GM19328 (cell line): ENCODE measurements around the gene C1R.
"Not testable (repeated sequence)": the region's sequence is repeated elsewhere in the genome, so short reads cannot be mapped to it uniquely, and the experiment has no call there.

ENCODE experiments used
- ATAC-seq: cut with Tn5 transposase; IDR thresholded peaks from one replicate; pipeline ENCODE4 v1.9.1; 2021; ENCODE audit warnings: mild to moderate bottlenecking, moderate library complexity; ENCODE audit not compliant: unreplicated experiment

C1R gene

DNA sequence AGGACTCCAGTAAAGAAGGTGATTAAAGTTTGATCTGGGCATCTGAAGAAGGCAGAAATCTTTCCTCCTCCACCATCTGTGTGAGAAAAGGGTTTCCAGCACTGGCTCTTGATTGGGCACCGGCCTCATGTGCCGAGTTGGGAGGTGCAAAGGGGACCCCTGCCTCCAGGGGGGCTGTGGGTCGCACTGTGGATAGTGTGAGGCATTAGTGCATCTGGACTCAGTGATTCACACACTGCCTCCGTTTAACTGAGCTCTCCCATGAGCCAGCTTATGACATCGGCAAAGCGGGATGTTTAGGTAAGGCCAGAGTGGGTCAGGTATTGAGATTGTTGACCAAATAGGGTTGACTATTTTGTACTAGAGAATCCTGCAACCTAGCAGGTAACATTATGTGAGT lies 22.9 kb downstream of the C1R start:
- no peak for ATAC-seq

- no peak for ATAC-seq
Measured at GRCh38 chr12:7068994-7069346, 23.3 kb downstream of the C1R start.

GRCh38 chr12:7068240-7068993 lies 23.8 kb downstream of the C1R start:
- ATAC-seq, result no peak

- ATAC-seq, result no peak
Measured at GRCh38 chr12:7067096-7067495, 25.1 kb downstream of the C1R start.

DNA sequence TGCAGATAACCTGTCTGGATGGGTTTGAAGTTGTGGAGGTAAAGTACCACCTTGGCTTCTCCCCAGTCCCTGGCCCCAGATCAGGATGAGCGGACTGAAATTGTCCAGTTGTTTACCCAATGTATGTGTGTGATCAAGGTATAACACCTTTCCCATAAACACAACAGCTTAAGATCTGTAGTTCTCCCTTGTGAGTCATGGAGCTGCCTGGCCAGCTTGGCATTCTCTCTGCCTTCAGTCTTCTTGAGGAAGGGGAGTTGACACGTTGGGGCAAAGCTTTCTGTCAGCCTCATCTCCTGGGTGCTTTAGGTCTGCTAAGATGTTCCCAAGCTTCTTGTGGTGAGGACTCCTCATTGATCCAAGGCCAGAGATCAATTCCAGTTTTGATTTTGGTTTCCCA lies 25.6 kb downstream of the C1R start:
- ATAC-seq, result no peak

DNA sequence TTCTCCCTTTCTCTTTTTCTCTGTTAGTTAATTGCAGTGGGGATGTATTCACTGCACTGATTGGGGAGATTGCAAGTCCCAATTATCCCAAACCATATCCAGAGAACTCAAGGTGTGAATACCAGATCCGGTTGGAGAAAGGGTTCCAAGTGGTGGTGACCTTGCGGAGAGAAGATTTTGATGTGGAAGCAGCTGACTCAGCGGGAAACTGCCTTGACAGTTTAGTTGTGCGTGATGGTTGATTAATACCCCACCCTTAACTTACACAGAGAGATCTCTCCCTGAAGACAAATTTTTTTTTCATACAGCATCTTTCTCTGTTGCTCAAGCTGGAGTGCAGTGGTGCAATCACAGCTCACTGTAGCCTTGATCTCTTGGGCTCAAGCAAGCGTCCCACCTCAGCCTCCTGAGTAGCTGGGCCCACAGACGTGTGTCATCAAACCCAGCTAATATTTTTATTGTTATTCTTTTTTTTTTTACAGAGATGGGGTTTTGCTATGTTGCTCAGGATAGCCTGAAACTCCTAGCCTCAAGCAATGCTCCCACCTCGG lies 27.1 kb downstream of the C1R start:
- no peak for ATAC-seq

DNA sequence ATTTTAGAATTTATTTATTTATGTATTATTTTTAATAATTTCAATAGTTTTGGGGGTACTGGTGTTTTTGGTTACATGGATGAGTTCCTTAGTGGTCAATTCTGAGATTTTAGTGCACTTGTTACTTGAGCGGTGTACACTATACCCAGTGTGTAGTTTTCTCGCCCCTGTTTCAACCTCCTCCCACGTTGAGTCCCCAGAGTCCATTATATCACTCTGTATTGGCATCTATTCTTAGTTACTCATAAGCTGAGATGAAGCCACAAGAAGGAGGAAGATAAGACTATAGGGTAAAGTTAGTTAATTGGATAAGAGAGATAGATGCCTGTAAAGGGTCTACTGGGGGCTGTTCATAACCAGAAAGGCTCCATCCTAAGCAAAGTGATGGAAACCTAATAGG lies 27.7 kb downstream of the C1R start:
- ATAC-seq, result no peak

DNA sequence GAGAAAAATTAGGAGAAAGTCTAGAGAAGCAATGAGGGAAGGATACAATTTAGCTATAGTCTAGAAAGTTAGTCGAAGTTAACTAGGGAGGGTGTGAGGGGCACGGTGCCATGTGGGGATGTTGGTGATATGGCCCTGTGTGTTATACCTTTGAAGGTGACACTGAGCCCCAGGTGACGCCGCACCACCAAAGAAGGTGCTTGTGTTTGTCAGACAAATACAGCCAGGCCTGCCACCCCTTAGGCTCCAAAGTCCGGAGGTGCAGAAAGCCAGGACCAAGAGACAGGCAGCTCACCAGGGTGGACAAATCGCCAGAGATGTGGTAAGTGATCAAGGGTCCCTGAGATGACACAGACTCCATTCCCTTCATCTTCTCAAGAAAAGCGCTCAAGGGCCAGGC lies 30.6 kb downstream of the C1R start:
- no peak for ATAC-seq

GRCh38 chr12:7061138-7061537 lies 31.1 kb downstream of the C1R start:
- no peak for ATAC-seq

DNA sequence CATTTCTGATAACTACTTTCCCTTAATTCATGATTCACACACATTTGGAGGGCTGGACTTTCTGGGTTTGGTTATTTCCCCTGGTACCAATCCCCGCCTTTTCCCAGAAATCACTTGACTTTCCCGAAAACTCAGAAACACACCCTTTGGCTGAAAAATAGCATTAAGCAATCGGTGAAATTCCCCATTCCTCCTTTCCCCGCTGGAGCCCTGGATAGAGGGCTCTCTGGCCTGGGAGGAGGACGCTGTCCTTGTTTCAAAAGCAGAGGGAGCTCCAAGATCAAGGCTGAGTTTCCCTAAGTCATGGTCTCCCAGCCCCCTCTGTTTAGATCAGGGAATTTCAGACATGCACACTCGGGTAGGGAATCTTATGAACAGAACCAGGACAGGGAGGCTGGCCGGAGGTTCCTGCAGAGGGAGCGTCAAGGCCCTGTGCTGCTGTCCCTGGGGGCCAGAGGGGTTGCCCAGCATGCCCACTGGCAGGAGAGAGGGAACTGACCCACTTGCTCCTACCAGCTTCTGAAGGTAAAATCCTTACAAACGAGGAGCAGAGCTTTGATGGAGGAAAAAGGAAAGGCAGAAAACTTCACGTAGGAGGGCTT lies 31.8 kb downstream of the C1R start, which contains the start of gene C1S:
Gene C1S (plus strand): TSS at position 366 of the 602 bp plus-strand sequence. CDS start 1,195 bp downstream, outside the sequence.
- no peak for ATAC-seq

GRCh38 chr12:7059780-7060179 lies 32.5 kb downstream of the C1R start:
- no peak for ATAC-seq

DNA sequence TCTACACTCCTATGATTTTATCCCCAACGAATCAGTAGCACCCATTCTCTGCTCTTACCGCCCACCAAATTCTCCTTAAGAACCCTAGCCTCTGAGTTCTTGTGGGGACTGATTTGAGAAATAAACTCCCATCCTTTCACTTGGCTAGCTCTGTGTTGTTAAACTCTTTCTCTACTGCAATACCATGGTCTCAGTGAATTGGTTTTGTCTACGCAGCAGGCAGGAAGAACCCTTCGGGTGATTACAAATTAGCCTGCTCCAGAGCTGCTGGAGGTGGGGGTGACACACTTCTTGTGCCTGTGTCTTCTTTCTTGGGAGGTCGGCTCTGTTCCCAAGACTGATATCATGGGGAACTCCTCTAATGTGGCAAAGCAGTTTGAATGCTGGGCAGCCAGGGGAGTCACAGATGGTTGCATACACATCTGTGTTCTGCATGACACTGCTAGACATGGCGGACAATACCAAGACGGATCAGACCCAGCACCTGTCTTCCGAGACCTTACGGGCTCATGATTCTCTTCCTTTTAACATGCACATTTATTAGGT lies 33.3 kb downstream of the C1R start:
- ATAC-seq, result no peak

- no peak for ATAC-seq
Measured at GRCh38 chr12:7058163-7058845, 33.9 kb downstream of the C1R start.

DNA sequence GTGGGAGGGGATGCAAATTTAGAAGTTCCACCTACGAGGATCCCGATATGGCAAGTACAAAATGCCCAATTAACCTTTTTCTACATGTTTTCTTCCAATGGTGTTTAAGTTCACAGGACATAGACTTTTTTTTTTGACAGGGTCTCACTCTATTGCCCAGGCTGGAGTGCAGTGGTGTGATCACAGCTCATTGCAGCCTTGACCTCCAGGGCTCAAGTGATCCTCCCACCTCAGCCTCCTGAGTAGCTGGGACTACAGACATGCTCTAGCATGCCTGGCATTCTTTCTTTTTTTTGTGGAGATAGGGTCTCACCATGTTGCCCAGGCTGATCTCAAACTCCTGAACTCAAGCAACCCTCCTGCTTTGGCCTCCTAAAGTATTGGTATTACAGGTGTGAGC lies 36.5 kb downstream of the C1R start:
- ATAC-seq, result not testable (repeated sequence)

GRCh38 chr12:7054925-7055324 lies 37.3 kb downstream of the C1R start:
- ATAC-seq, result no peak

GRCh38 chr12:7049973-7050372 lies 42.3 kb downstream of the C1R start:
- not testable (repeated sequence) for ATAC-seq

- ATAC-seq, result not testable (repeated sequence)
Measured at GRCh38 chr12:7049445-7049951, 42.7 kb downstream of the C1R start.

DNA sequence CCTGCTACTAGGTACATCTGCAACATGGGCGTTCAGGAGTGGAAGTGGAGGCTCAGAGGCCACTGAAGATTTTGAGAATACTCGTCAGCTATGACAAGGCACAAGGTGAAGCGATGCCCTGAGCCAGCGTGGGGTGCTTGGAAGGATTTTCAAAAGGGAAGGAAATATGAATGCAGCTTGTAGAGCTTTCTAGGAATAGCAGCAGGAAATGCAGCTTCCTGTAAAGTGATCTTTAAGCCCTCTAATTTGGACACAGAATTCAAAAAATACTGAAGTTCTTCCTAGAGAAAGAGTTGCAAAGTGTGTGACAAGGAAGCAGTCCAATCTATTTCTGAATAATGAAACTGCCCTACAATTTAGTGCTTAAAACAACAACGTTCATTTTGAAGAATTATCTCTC lies 44.9 kb downstream of the C1R start:
- no peak for ATAC-seq

- no peak for ATAC-seq
Measured at GRCh38 chr12:7046383-7047105, 45.7 kb downstream of the C1R start.

DNA sequence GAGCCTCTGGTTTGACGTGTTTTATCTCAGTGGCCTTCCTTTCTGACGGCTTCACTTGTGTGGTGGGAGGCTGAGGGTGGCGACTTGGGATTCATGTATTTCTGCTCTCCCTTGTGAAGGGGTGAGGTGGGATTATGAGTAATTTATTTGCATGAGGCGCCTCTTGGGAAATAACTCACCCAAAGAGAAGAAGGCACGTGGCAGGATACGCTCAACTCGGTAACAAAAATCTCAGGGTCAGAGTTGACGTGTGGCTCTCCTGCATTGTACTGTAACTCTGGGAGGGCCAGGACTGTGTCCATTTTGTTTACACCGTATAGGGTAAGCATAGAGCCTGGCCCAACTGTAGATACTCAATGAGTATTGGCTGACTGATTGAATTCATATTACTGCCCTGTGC lies 46.3 kb downstream of the C1R start:
- no peak for ATAC-seq

GRCh38 chr12:7042842-7043241 lies 49.4 kb downstream of the C1R start:
- ATAC-seq, result no peak
